Activated gamma-delta T cell treated with anti-CD3 and anti-CD28 coated beads, Interleukin-2, amount 50 U/mL, for 16 hours (primary cell): ENCODE results near the gene LGR5.
"Not testable (repeated sequence)": the region's sequence is repeated elsewhere in the genome, so short reads cannot be mapped to it uniquely, and the experiment has no call there.

Experiments used
- DNase-seq: peaks from one replicate; pipeline ENCODE4 v3.0.0-alpha.2; 2020; ENCODE audit warnings: low read depth

Gene LGR5

DNA sequence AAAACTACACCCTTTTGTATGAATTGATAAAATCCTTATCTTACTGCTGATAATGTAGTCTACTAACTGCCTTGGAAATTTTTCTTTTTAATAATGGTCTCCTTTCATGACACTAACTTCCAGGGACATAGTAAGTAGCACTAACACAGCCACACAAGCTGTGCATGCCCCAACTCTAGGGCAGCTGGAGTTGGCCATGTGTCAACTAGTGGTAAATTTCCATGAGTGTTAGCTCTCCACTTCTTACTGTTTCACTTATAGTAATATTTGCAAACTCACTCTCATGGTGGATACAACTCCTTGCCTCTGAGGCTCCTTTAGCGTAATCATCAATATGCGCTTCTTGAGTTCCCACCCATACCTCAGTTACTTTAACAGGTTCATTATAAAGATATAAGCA, 38.0 kb downstream of the LGR5 start:
- DNase-seq, result no peak

DNA sequence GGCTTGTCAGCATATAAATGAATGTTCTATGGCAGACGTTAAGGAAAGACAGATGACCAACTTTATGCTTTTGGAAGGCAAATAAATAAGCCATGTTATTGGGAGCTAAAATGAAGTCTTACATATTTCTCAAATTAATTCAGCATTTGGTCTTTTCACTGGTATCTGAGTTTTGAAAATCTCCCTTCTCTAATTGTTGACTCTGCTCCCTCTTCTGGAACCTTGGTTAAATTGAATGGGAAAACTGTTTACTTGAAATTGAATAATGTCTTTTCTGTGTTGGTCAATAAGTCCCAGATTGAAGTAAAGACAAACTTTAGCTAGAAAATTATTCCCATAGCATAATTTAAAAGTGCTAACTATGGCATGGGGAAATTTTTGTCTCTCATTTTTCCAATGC, 38.7 kb downstream of the LGR5 start:
- no peak for DNase-seq

DNA sequence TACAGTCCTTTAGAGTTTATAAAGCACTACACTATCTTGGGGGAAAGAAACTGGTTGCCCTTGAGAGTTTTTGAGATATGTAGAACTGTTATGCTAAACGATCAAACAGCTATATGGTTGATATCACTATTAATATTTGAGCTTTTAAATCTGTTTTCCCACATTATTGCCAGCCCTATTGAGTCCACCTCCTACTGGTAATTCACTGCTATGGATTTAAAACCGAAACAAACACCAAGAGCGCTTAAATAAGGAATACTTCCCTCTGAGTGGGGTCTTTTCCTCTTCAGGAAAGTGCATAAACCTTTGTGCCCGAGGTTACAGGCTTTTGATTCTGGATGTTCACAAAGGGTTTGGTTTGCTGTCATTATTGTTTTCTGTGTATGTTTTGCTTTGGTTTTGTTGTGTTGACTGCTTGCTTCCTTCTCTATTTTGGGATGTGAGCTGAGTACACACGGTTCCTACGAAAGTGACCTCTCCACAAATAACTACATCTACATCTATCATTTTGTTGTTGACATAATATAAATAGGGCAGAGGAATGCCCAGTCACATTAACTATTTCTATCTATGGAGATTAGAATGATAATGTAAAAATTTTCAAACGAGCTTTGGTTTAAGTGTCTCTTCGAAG, 44.8 kb downstream of the LGR5 start:
- no peak for DNase-seq

DNA sequence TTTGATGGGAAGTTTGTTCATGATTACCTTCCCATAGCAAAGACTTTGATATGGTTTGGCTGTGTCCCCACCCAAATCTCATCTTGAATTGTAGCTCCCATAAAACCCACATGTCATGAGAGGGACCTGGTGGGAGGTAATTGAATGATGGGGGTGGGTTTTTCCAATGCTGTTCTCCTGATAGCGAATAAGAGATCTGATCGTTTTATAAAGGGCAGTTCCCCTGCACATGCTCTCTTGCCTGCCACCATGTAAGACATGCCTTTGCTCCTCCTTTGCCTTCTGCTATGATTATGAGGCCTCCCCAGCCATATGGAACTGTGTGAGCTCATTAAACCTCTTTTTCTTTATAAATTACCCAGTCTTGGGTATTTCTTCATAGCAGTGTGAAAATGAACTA, 51.2 kb downstream of the LGR5 start:
- not testable (repeated sequence) for DNase-seq

DNA sequence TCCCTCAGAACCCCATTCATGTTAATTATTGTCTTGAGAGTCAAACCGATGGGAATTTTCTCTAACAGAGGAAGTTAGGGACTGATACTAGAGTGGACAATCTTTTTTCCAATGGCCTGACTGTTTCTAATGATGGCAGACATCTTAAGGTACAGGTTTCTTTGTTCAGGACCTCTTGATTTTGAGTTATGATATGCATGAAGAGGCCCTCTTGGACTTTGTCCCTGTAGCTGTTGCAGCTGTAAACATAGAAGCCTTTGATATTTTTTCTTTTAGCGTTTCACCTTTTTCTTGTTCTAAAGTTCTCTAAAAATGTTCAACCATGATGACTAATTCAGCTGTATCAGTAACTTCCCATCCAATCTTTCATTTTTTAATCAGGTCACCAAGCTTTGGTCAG, 53.0 kb downstream of the LGR5 start:
- DNase-seq, result no peak

DNA sequence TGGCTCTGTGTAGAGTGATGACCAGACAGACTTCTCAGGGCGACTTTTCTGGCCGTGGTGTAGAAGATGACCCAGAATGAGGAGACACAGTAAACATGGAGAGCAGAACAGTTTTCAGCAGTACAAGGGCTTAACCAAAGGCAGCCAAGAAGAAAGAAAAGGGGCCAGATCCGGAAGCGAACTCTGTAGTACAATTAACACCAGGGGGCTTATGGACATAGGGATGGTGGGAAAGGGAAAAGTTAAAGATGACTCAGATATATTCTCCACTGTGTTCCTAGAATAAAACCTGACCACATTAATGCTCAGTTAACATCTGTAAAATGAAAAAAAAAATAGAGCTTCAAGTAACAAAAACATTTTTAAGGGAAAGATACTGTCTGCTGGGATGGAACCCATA, 60.2 kb downstream of the LGR5 start:
- no peak for DNase-seq

DNA sequence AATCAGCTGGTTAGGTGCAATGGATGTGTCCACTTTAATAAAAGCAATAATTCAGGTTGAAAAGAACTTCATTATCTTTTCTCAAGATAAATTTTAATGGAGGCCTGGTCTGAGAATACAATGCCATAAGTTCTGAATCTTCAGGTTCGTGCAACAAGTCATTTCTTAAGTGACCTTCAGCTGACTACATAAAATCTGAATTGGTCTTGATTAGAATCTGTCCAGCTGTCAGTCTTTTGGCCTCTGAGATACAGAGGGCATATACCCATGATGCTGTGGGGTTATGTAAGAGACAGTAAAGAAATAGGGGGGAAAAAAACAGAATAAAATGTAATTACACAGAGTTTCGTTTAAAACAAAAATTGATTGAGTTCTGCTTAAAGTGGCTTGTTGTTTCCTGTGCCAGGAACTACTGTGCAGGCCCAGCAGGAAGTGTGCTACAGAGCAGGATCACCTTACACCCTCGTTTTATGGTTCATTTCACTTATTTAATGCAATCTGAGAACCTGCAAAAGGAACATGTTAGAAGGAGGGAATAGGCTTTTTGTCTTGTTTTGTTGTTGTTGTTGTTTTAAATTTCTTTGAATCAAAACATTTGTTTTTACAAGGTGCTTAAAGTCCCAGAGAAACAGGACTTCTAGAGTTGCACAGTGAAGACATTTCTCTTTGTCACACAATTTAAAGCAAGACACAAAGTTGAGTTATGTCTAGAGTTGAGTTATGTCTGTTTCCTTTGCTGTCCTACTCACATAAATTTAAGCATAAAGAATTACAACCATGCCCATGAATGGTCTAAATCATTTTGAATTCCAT, 64.2 kb downstream of the LGR5 start:
- DNase-seq, result no peak

DNA sequence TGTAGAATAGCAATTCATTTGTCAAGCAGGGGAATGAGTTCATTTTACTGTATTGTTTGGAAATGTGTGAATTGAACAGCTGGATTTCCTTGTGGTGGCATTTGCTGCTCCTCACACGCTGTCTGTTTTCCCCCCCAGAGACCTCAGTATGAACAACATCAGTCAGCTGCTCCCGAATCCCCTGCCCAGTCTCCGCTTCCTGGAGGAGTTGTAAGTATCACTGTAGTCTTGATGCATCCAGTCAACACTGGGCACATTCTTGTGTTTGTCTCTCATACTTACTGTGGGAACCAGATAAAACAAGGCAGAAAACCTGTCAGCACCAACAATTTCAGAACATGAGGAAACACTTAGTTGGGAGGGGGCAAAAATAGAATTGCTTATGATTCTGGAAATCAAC, 64.9 kb downstream of the LGR5 start:
- no peak for DNase-seq

DNA sequence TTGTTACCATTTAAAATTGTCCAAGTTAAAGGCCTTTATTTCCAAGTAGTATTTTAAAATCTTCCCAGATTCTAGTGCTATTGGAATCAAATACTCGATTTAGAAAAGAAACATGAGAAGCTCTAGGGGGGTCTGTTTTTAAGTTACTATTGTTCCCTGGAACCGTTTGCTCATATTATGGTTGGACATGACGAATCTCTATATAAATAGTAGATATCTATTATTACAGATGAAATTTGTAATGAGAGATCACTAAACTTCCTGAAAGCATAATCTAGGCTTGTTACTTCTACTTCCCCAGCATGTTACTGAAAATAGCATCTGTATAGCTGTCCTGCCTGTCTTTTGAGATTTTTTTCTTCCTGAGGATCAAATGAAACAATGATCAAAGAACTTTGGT, 70.1 kb downstream of the LGR5 start:
- no peak for DNase-seq

DNA sequence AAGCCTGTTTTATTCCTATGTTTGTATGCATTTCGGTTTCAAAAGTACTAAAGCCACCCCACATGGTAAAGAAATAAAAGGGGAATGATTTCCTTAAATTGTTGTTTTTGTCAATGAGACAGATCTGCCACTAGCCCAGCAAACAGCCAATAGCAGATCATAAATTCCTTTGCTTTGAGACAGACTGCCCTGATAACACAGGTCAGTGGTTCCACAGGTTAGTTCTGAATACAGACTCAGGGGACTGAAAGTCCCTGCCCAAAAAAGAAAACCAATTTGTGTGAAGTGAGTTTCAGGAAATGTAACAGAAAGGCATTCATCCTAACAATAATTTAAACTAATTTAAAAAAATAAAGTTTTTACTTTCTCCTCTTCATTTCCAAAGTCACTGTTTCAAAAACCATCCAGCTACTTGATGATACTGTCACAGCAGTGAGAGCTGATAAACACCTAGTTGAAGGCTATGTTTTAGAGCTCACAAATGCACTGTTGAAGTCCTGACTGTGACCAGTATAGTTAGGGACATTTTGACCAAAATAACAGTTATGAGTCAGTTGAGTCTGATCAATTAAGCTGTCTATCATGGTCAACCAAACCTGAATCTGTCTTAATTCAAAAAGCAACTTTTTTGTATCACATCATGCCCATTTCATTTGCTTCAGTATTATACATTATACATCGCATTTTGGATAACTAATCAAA, 77.7 kb downstream of the LGR5 start:
- no peak for DNase-seq

DNA sequence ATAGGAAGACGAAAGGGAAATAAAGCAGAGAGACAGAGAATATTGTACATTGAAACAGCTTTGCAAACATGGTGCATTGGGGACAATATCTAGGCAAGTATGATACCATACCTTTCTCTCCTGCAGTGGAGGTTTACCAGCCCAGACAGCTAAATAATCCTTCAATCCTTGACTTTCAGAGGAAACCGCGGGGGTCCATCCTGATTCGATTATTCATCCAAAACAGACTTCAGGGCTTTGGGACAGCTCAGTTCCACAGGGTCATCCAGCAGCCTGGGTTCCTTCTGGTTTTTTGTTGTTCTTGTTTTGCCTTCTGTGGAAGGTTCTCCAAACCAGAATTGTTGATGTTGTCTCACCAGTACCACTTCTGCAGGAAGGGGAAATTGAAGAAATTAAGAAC, 81.5 kb downstream of the LGR5 start:
- DNase-seq, result no peak

DNA sequence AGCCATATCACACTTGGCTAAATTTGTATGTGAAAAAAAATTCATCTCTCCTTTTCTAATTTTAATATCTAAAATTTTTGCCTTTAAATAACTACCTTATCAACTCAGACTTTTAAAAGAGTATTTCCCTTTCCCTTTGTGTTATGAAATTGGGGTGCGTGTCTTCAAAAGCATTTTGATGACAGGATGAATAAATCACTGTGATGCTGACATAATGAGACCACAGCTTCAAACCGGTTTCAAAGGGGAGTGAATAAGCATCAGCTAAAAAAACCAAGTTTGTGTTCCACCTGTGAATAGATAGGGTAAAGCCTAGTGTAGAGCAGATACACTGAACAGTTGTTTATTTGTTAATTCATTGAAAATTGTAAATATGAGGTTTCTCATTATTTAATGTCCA, 85.0 kb downstream of the LGR5 start:
- no peak for DNase-seq

DNA sequence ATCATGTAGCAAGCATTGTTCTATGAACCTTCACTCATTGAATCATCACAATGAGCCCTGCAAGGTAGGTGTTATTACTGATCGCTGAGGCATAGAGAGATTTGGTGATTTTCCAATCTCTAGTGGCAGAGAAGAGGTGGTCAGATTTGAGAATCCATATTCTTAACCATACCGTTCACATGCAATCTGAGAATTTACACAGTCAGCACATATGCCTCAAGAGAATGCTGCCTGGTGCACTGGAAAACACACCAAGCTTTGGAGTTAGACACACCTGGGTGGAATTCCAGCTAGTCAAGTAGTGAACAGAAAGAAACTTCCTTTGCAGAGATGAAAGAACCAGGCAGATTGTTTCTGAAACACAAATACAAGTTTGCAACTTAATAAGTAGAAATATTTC, 94.1 kb downstream of the LGR5 start:
- DNase-seq, result no peak

DNA sequence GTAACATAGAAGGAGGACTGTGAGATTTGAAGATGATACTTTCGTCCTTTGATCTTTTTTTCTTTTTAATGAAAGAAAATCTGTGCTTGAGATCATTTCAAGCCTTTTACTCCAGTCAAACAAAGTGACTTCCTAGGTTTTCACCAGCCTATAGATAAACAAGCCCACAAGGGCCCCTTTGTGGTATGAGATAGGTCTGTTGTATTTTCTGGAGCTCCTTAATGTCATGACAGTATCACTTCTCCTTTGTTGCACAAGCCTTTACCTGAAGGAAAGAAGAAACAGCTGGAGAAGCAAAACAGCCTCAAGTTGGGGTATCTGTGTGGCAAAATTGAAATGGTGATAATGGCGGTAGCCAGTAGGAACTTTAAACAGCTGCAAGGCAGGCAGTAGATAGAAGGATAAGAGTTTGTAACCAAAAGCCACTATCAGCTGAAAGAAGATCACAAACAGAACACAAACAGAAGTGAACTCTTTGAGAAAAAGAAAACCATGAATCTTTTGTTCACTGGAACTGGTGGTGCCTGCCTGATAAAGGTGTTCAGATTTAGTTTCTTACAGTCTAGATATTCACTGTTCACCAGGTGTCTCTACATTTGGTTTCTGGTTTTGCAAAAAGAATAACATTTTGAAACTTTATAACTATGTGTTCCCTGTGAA, 96.8 kb downstream of the LGR5 start:
- no peak for DNase-seq

DNA sequence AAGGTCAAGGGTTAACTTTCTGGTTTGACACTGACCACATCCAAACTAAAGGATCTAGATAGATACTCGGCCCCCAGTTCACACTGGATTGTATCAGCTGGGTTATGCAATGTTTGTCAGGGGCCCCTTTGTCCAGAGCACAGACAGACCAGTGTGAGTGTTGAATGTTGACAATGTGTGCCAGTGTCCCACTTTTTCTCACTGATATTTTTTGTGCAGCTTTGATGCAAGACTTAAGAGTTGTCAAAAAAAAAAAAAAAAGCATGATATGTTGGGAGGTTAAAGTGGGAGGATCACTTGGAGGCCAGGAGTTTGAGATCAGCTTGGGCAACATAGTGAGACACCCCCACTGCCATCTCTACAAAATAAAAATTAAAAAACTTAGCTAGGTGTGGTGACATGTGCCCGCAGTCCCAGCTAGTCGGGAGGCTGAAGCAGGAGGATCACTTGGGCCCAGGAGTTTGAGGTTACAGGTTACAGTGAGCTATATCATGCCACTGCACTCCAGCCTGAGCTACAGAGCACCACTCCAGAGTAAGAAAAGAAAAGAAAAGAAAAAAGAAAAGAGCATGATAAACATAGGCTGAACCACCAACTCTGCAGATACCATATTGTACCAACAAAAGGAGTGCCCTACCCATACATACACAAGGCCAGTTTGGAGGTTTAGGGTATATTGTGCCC, 97.5 kb downstream of the LGR5 start:
- no peak for DNase-seq

DNA sequence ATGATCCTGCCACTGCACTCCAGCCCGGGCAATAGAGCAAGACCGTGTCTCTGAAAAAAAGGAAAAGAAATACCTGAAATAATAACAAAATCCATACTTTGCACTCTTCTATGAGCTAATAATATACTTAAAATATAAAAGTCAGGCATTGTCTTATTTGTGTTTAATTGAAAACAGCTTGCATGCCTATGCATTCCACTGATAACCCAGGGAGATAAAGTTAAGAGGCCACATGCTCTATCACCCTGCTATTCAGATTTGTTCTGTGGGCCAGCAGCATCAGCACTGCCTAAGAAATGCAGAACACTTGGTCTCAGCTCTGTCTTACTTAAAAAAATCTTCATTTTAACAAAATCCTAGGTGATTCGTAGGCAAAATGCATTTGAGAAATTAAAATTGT, 99.2 kb downstream of the LGR5 start:
- no peak for DNase-seq

DNA sequence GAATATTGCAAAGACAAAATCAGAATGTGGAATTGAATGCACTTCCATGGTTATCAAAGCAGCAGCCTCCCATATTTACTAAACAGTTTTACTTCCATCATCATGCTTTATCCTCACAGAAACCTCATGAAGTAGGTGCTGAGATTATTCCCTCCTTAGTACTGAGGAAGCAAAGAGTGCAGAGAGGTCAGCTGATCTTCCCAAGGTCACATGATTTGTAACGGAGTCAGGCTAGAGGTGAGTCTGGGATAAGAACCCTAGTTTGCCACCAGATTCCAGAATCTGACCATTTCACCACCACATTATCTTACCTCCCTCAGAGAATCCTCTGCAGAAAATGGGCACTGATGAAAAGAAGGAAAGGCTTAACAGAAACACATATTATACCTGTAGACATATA, 102.0 kb downstream of the LGR5 start:
- no peak for DNase-seq

DNA sequence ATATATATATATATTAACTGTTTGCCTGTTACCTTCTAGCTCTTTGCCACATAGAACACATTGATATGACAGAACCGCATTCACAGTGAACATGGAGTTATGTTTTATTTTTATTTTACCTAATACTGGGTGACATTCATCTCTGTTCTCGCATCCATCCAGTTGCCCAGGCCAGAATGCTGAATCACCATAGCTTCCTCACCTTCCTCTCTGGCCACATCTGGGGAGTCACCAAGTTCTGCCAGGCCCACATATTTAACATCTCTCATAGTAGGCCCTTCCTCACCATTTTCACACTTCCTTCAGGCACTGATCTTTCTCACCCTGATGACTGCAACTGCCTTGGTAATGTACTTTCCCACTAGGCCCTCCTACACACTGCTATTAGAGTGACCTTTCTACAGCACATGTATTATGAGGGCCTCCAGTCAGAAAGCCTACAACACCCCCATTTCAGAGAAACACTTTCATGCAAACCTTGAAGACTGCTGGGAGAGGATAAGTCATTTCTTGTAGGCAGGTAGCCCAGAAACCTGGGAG, 106.8 kb downstream of the LGR5 start:
- no peak for DNase-seq

DNA sequence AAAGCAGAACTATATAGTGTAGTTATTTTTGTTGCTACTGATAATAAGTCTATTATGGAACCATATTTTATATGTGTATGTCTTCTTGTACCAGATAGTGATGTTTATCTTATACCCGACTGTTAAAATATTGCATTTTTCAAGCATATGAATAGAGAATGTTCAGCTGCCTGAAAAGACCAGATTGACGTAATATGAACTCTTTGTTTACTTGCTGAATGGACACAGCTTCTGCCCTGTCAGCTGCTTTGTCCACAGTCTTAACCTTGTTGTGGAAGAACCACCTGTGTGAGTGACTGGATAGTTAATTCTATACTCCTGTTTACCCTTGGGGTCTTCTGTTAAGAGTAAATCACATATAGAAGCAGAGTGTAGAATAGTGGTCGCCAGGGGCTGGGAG, 109.3 kb downstream of the LGR5 start:
- DNase-seq, result no peak

DNA sequence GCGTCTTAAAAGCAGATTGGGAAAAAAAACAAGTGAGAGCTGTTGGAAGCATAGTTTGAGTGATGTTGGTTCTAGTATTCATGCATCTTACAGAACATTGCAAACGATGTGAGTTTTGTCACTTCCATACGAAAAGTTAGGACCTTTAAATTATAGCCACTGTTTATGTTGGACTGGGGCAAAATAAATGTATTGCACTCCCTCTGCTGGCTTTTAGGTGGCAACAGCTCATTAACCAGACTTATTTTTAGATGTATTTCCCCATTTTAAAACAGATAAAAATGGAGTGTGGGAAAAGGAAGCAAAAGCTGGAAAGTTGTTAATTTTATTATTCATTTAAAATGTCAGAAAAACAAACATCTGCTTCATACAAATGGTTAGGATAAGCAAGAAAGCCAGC, 111.9 kb downstream of the LGR5 start:
- no peak for DNase-seq

DNA sequence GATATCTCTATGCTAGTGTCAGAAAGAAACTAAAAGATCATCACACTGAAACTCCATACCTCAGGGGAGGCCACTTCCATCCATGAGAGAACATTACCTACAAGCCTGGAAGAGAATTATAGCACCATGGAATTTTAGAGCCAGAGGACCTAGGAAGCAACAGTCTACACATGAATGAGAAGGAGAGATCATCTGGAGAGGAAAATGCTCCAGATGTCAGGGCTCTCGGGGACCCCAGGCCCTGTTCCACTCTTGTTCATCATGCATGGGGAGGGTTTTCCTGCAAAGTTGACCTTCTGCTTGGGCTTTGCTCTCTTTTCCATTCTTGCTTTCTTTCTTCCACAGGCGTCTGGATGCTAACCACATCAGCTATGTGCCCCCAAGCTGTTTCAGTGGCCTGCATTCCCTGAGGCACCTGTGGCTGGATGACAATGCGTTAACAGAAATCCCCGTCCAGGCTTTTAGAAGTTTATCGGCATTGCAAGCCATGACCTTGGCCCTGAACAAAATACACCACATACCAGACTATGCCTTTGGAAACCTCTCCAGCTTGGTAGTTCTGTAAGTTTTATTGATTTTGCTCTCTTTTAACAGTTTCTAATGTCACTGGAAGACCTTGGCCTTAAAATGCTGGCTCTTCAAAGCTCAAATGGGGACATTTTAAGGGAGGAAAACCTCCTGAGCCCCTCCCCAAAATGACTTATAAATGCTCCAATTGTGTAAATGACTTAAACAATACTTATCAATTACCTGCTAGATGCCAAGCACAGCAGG, 113.3 kb downstream of the LGR5 start:
- no peak for DNase-seq
